Esophagus mucosa (tissue), 1 donor: ENCODE results near the gene PTPRD. TPM values are rescaled to one million over a fixed set of nuclear protein-coding genes. Genes with fewer than 3 reads are reported as not detected.

Source experiments
- ATAC-seq: fragments of 200-7000 bp; cut with Tn5 transposase; one replicate; pipeline ENCODE4 v1.9.1; 2020
- total RNA-seq: library from RNA; stranded (reverse); gene quantifications from one replicate; pipeline ENCODE4 v1.2.4, GENCODE V29; 2023
- donor health status: DM: yes; HTN: yes; CAD: no.

The PTPRD gene
- total RNA-seq, 1 donor from 2014 or later = 8.7 TPM

GRCh38 chr9:8349376-8349775, 2263.4 kb downstream of the PTPRD start:
- no peak for ATAC-seq

- ATAC-seq = no peak
Observed at GRCh38 chr9:8348756-8349155, 2264.0 kb downstream of the PTPRD start.

GRCh38 chr9:8346296-8346695, 2266.5 kb downstream of the PTPRD start:
- no peak for ATAC-seq

GRCh38 chr9:8338767-8339510, 2273.9 kb downstream of the PTPRD start:
- ATAC-seq = no peak

GRCh38 chr9:8337834-8338766, 2274.7 kb downstream of the PTPRD start:
- ATAC-seq = no peak

- no peak for ATAC-seq
Observed at GRCh38 chr9:8332871-8333270, 2279.9 kb downstream of the PTPRD start.

- no peak for ATAC-seq
Observed at GRCh38 chr9:8332331-8332650, 2280.5 kb downstream of the PTPRD start.

GRCh38 chr9:8331507-8332330, 2281.1 kb downstream of the PTPRD start:
- no peak for ATAC-seq

GRCh38 chr9:8329561-8330283, 2283.1 kb downstream of the PTPRD start:
- no peak for ATAC-seq

GRCh38 chr9:8315211-8315610, 2297.6 kb downstream of the PTPRD start:
- ATAC-seq = no peak

GRCh38 chr9:8309258-8309657, 2303.5 kb downstream of the PTPRD start:
- ATAC-seq = no peak

GRCh38 chr9:8304720-8305119, 2308.1 kb downstream of the PTPRD start:
- ATAC-seq = no peak

GRCh38 chr9:8301296-8301695, 2311.5 kb downstream of the PTPRD start:
- ATAC-seq = no peak

- ATAC-seq = no peak
Observed at GRCh38 chr9:8297047-8297446, 2315.8 kb downstream of the PTPRD start.

GRCh38 chr9:8292657-8293056, 2320.1 kb downstream of the PTPRD start:
- ATAC-seq = no peak

- no peak for ATAC-seq
Observed at GRCh38 chr9:8289681-8290080, 2323.1 kb downstream of the PTPRD start.

GRCh38 chr9:8287970-8288369, 2324.8 kb downstream of the PTPRD start:
- no peak for ATAC-seq

GRCh38 chr9:8287501-8287900, 2325.3 kb downstream of the PTPRD start:
- ATAC-seq = no peak

GRCh38 chr9:8284884-8285283, 2327.9 kb downstream of the PTPRD start:
- no peak for ATAC-seq

GRCh38 chr9:8282535-8282934, 2330.3 kb downstream of the PTPRD start:
- ATAC-seq = no peak

GRCh38 chr9:8280811-8281210, 2332.0 kb downstream of the PTPRD start:
- ATAC-seq = no peak

GRCh38 chr9:8278048-8278447, 2334.8 kb downstream of the PTPRD start:
- no peak for ATAC-seq
